Activated naive CD8-positive, alpha-beta T cell treated with anti-CD3 and anti-CD28 coated beads, Interleukin-2, amount 50 U/mL, for 24 hours (primary cell): ENCODE data around the gene NRAP.

ENCODE experiments used
- ATAC-seq: fragments of 150-1000 bp; cut with Tn5 transposase; one replicate; pipeline ENCODE4 v1.10.0; 2021
- DNase-seq: peaks from one replicate; pipeline ENCODE4 v3.0.0; 2021
- H3K27ac Mint-ChIP-seq: one replicate; pipeline ENCODE4 v1.8.0; 2021; ENCODE audit warnings: mild to moderate bottlenecking, mixed read lengths
- H3K27me3 Mint-ChIP-seq: one replicate; pipeline ENCODE4 v1.8.0; 2021; ENCODE audit warnings: mixed read lengths
- H3K36me3 Mint-ChIP-seq: one replicate; pipeline ENCODE4 v1.8.0; 2021; ENCODE audit warnings: low read depth, mixed read lengths
- H3K4me1 Mint-ChIP-seq: one replicate; pipeline ENCODE4 v1.8.0; 2021; ENCODE audit warnings: mixed read lengths
- H3K4me3 Mint-ChIP-seq: one replicate; pipeline ENCODE4 v1.8.0; 2021; ENCODE audit warnings: mild to moderate bottlenecking, moderate library complexity, mixed read lengths
- H3K9me3 Mint-ChIP-seq: one replicate; pipeline ENCODE4 v1.8.0; 2021; ENCODE audit warnings: mixed read lengths

The NRAP gene

DNA sequence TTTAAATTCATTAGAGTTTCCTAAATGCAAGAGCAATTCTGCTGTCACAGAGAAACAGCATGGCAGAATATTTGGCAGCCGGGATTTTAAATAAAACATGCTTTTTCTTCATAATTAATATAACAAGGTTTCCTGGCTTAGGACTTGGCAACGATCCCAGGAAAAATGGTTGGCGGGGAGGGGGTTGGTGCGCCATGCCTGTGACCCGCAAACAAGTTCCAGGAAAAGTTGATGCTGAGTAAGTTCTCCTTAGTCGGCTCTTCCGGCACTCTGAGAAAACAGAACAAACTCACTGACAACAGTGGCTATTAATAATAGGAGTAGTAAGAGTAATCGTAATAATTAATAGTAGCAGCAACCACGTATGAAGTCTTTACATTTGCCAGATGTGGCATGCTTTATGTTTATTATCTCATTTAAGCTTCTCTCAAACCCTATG, 106.4 kb downstream of the NRAP start:
- Mint-ChIP-seq H3K27me3 (peaks cover 9% of the 10 kb centered on the region), H3K4me3 (no peak overlapping the region), H3K27ac (no peak overlapping the region), H3K4me1 (no peaks in the 10 kb centered on the region), H3K9me3 (no peaks in the 10 kb centered on the region), H3K36me3 (no peaks in the 10 kb centered on the region)
- no peak for ATAC-seq
- no peak for DNase-seq

GRCh38 chr10:113555751-113556150, 108.1 kb downstream of the NRAP start:
- ATAC-seq = no peak
- Mint-ChIP-seq H3K9me3 (no peaks in the 10 kb centered on the region), H3K4me3 (no peak overlapping the region), H3K36me3 (no peaks in the 10 kb centered on the region), H3K4me1 (no peaks in the 10 kb centered on the region), H3K27me3 (peaks cover 10% of the 10 kb centered on the region), H3K27ac (no peak overlapping the region)
- DNase-seq = no peak

DNA sequence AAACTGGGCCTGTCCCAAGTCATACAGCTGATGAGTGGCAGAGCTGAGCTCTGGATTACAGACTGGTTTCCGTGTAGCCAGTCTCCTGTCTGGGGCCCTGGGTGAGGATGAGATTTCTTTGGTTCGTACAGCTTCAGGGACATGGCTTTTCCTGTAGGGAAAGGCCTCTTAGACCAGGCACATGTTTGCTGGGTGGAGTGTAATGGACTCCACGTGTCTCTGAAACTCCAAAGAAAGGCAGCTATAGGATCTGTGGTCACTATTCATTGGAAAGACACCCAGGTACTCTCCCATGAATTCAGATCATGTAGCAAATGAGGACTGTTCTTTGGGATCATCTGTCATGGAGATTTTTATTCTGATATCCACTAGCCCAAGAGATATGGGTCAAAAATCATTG, 108.6 kb downstream of the NRAP start:
- Mint-ChIP-seq H3K27ac (no peak overlapping the region), H3K27me3 (peaks cover 12% of the 10 kb centered on the region), H3K4me3 (no peak overlapping the region), H3K36me3 (no peaks in the 10 kb centered on the region), H3K4me1 (no peaks in the 10 kb centered on the region), H3K9me3 (no peaks in the 10 kb centered on the region)
- ATAC-seq (no peak), DNase-seq (no peak)

DNA sequence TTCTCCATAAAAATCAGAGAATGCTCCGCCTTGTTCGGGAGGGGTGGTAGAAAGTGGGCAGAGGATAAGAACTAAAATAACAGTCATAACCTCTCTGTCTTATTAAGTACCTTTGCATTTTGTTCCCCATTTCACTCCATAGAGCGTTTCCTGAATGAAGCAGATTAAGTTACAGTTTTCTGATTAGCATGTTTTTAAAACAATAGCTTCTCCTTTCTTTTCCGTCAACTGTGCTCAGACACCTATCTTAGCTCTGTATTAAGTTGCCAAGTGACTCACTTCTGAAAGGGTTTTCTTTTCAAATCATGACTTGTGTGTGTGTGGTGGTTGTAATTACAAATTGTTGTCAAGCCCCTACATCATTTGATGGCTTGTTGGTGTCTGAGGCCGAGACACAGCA, 109.6 kb downstream of the NRAP start:
- DNase-seq (no peak), ATAC-seq (no peak)
- peaks cover 12% of the 10 kb centered on the region for H3K27me3 Mint-ChIP-seq
- no peaks in the 10 kb centered on the region for H3K36me3 Mint-ChIP-seq
- no peak overlapping the region for H3K4me3 Mint-ChIP-seq
- no peak overlapping the region for H3K27ac Mint-ChIP-seq
- no peaks in the 10 kb centered on the region for H3K9me3 Mint-ChIP-seq
- H3K4me1 Mint-ChIP-seq = no peaks in the 10 kb centered on the region

- H3K27ac Mint-ChIP-seq = no peak overlapping the region
- ATAC-seq = no peak
- peaks cover 10% of the 10 kb centered on the region for H3K27me3 Mint-ChIP-seq
- H3K4me1 Mint-ChIP-seq = no peaks in the 10 kb centered on the region
- no peak for DNase-seq
- no peaks in the 10 kb centered on the region for H3K9me3 Mint-ChIP-seq
- no peaks in the 10 kb centered on the region for H3K36me3 Mint-ChIP-seq
- no peak overlapping the region for H3K4me3 Mint-ChIP-seq
Observed at GRCh38 chr10:113553149-113553548, 110.7 kb downstream of the NRAP start.

DNA sequence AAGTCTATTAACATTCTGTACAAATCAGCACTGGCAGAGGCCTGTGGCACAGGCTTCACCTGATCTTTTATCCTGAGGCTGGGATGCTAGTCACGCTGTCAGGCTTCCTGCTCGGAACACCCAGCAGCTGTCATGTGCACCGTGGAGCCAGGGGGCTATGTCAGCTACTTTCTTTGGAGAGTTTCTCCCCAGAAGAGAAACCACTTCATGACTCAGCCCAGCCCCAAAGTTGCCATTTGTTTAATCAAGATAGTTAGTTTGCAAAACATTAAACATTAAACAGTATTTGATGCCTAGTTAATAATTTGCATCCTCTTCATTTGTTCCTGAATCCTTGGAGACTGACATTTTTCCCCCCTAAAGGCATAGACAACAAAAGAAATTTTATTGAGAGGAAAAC, 111.1 kb downstream of the NRAP start, which contains the start of gene HABP2:
TSS of gene HABP2 (plus strand) at position 353 of the 400 bp plus-strand sequence. CDS start 69 bp downstream, outside the sequence.
- no peak within 1 kb of the TSS for H3K4me3 Mint-ChIP-seq
- no peaks in the 10 kb centered on the region for H3K9me3 Mint-ChIP-seq
- H3K27ac Mint-ChIP-seq = no peak within 1 kb of the TSS
- no peaks in the 10 kb centered on the region for H3K4me1 Mint-ChIP-seq
- no peak for ATAC-seq
- H3K36me3 Mint-ChIP-seq = no peaks in the 10 kb centered on the region
- DNase-seq = no peak
- peaks cover 10% of the 10 kb centered on the region for H3K27me3 Mint-ChIP-seq

DNA sequence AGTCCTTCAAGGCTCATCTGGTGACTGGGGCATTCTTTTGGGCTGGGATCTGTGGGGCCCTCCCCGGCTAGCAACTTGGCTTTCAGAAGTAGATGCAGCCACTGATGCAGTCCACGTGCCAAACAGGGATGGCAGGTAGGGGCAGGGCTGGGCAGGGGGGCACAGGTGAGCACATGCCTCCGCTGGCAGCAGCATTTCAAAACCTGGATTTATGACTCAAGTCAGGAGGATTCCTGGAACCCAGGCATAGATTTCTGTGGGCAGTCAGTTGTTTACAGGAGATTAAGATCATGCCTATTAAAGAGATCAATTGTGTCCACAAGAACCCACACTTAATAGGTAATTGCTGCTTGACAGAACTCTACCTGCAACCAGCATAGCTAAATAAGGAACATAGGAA, 111.8 kb downstream of the NRAP start:
- Mint-ChIP-seq H3K9me3 (no peaks in the 10 kb centered on the region), H3K27ac (no peak overlapping the region), H3K27me3 (peaks cover 8% of the 10 kb centered on the region), H3K4me3 (no peak overlapping the region), H3K36me3 (no peaks in the 10 kb centered on the region), H3K4me1 (no peaks in the 10 kb centered on the region)
- DNase-seq (no peak), ATAC-seq (no peak)

DNA sequence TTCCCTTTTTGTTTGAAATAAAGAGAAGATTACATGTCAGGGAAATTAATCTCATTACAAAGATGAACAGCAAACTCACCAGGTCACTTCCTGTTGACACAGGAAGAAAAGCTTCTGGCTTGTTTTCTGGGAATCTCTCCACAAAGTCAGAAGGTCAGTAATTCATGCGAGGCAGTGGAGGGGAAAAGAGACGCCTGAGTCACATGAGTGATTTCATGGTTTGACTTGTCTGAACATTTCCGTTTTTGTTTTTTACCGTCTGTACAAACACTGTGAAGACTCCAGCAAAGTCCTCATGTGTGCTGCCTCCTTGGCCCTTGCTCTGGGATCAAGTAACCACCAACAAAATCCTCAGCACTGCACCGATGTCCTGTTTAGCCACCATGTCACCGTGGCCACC, 113.5 kb downstream of the NRAP start:
- Mint-ChIP-seq H3K36me3 (no peaks in the 10 kb centered on the region), H3K27me3 (peaks cover 5% of the 10 kb centered on the region), H3K4me1 (no peaks in the 10 kb centered on the region), H3K27ac (no peak overlapping the region), H3K4me3 (no peak overlapping the region), H3K9me3 (no peaks in the 10 kb centered on the region)
- no peak for DNase-seq
- no peak for ATAC-seq

DNA sequence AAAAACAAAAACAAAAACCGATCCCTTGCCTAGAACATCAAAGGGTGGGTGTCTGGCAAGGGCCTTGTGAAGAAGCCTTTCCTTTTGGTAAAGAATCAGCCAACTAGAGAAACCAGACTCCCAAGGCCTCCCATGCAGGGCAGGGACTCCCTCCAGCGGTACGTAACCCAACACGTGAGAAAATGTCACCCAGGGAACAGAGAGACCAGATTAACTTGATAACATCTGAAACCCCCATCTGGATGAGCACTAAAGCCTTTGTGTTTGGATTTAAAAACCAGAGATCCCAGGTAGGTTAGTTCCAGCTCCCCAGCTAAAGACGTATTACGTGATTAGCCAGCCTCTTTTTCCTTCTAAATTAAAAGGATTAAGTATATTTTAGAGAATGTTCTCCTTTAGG, 114.0 kb downstream of the NRAP start:
- peaks cover 5% of the 10 kb centered on the region for H3K27me3 Mint-ChIP-seq
- no peak overlapping the region for H3K27ac Mint-ChIP-seq
- H3K4me3 Mint-ChIP-seq = no peak overlapping the region
- ATAC-seq (no peak), DNase-seq (no peak)
- no peaks in the 10 kb centered on the region for H3K36me3 Mint-ChIP-seq
- no peaks in the 10 kb centered on the region for H3K9me3 Mint-ChIP-seq
- H3K4me1 Mint-ChIP-seq = no peaks in the 10 kb centered on the region

- peaks cover 2% of the 10 kb centered on the region for H3K27me3 Mint-ChIP-seq
- no peak overlapping the region for H3K4me3 Mint-ChIP-seq
- H3K9me3 Mint-ChIP-seq = no peaks in the 10 kb centered on the region
Observed at GRCh38 chr10:113547426-113547825, 116.4 kb downstream of the NRAP start.

DNA sequence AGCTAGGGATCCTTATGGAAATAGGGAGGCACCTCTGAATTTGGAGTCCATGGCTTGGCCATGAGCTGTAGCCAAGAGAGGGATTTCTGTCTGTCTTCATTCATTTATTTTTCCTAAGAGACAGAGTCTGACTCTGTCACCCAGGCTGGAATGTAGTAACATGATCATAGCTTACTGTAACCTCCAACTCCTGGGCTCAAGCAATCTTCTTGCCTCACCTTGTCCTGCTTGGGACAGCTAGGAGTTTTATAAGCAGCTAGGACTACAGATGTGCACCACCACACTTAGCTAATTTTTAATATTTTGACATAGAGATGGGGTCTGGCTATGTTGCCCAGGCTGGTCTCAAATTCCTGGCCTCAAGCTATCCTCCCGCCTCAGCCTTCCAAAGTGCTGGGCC, 119.4 kb downstream of the NRAP start:
- Mint-ChIP-seq H3K4me1 (no peaks in the 10 kb centered on the region), H3K27ac (no peak overlapping the region), H3K4me3 (no peak overlapping the region), H3K9me3 (no peaks in the 10 kb centered on the region), H3K27me3 (peaks cover 3% of the 10 kb centered on the region), H3K36me3 (no peaks in the 10 kb centered on the region)
- DNase-seq = no peak
- ATAC-seq = no peak

More at GRCh38 chr10:113547426-113547825, 116.4 kb downstream of the NRAP start:
- DNase-seq = no peak
- Mint-ChIP-seq H3K27ac (no peak overlapping the region), H3K4me1 (no peaks in the 10 kb centered on the region), H3K36me3 (no peaks in the 10 kb centered on the region)
- ATAC-seq = no peak

DNA sequence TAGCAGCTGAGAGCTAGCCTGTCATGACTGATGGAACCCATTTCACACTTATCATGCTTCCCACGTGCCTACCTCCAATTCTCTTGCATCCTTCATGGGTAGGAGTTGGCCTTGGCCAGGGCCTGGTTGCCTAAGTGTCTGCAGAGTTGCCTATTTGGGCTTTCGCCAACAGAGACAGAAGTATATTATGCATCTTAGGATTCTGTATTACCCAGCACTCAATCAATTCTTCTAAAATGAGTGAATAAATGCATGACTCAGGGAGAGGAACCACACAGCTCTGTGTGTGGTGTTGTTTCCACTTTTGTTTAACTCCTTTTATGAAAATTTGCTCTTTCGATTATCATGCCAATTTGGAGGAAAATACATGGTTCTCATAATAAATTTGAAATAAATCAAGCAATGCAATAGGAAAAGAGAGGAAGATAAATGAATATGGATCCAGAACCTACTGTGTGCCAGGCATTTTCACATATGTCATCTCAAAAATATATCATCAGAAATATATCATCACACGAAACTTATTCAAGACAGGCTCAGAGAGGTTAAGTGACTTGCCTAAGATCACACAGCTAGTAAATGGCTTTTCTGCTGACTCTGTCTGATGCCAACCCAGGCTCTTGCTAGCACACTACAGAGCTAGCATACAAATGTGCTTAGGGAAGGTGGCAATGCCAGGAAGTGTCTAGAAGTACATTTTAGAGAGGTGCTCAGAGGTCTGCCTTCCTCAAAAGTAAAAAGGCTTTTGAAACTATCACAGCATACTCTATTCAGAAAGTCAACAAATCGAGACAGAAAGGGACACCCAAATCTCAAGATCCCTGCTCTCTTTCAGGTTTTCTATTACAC, 120.5 kb downstream of the NRAP start:
- Mint-ChIP-seq H3K27ac (no peak overlapping the region), H3K27me3 (peaks cover 6% of the 10 kb centered on the region), H3K4me1 (no peaks in the 10 kb centered on the region), H3K36me3 (no peaks in the 10 kb centered on the region), H3K9me3 (no peaks in the 10 kb centered on the region), H3K4me3 (no peak overlapping the region)
- DNase-seq (no peak), ATAC-seq (no peak)

GRCh38 chr10:113541549-113541927, 122.3 kb downstream of the NRAP start:
- peaks cover 6% of the 10 kb centered on the region for H3K27me3 Mint-ChIP-seq
- H3K9me3 Mint-ChIP-seq = no peaks in the 10 kb centered on the region
- H3K4me1 Mint-ChIP-seq = no peaks in the 10 kb centered on the region
- no peaks in the 10 kb centered on the region for H3K36me3 Mint-ChIP-seq
- no peak overlapping the region for H3K27ac Mint-ChIP-seq
- no peak for ATAC-seq
- H3K4me3 Mint-ChIP-seq = no peak overlapping the region
- DNase-seq = no peak

GRCh38 chr10:113540845-113541548, 122.8 kb downstream of the NRAP start:
- no peaks in the 10 kb centered on the region for H3K36me3 Mint-ChIP-seq
- H3K9me3 Mint-ChIP-seq = no peaks in the 10 kb centered on the region
- no peak overlapping the region for H3K27ac Mint-ChIP-seq
- H3K4me3 Mint-ChIP-seq = no peak overlapping the region
- no peaks in the 10 kb centered on the region for H3K4me1 Mint-ChIP-seq
- H3K27me3 Mint-ChIP-seq = peaks cover 6% of the 10 kb centered on the region
- ATAC-seq (peak; percentile 33), DNase-seq (no peak)

GRCh38 chr10:113539789-113540188, 124.1 kb downstream of the NRAP start:
- peaks cover 10% of the 10 kb centered on the region for H3K27me3 Mint-ChIP-seq

More at GRCh38 chr10:113539789-113540188, 124.1 kb downstream of the NRAP start:
- ATAC-seq (no peak), DNase-seq (no peak)
- no peaks in the 10 kb centered on the region for H3K36me3 Mint-ChIP-seq
- H3K9me3 Mint-ChIP-seq = peaks cover 6% of the 10 kb centered on the region
- no peaks in the 10 kb centered on the region for H3K4me1 Mint-ChIP-seq
- H3K4me3 Mint-ChIP-seq = no peak overlapping the region
- no peak overlapping the region for H3K27ac Mint-ChIP-seq
